ENCODE measurements around the gene HIGD2A.

The HIGD2A gene

DNA sequence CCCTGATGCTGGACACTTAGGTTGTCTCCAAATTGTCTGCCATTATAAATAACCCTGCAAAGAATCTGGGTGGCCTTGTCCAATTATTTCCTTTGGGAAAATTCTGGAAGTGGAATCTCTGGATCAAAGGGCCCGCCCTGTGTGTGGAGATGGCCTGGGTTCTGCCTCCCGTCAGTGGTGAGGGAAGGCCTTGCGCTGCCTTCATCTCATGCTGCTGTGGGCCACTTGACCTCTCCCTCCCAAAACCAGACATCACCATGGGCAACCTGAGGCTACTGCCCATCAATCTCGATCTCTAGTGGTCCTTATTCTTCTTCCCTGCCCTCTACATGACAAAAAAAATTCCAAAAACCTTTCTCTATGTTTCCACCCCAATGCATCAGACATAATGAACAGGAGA, 21.2 kb downstream of the HIGD2A start:
- in situ Hi-C loops (cut with HindIII; ENCODE audit: low sequenced_read_pairs): no loop called here
- DNase-seq (ENCODE audit: low read depth): no peak
- no peak overlapping the region for H3K4me3 ChIP-seq (ENCODE audit: low read depth, low read length)
- no peak for TF ChIP-seq CTCF (IDR thresholded peaks at IDR 0.05; ENCODE audit: low read depth, low read length, missing control alignments)

GRCh38 chr5:176410486-176411180, 22.1 kb downstream of the HIGD2A start:
- no peak overlapping the region for H3K4me3 ChIP-seq (ENCODE audit: low read depth, low read length)
- no peak for DNase-seq (ENCODE audit: low read depth)
- in situ Hi-C loops (cut with HindIII; ENCODE audit: low sequenced_read_pairs): no loop called here
- TF ChIP-seq CTCF (IDR thresholded peaks at IDR 0.05; ENCODE audit: low read depth, low read length, missing control alignments): no peak

GRCh38 chr5:176412517-176413254, 24.1 kb downstream of the HIGD2A start:
- in situ Hi-C loops (cut with HindIII; ENCODE audit: low sequenced_read_pairs): no loop called here
- no peak overlapping the region for H3K4me3 ChIP-seq (ENCODE audit: low read depth, low read length)
- no peak for TF ChIP-seq CTCF (IDR thresholded peaks at IDR 0.05; ENCODE audit: low read depth, low read length, missing control alignments)
- no peak for DNase-seq (ENCODE audit: low read depth)

DNA sequence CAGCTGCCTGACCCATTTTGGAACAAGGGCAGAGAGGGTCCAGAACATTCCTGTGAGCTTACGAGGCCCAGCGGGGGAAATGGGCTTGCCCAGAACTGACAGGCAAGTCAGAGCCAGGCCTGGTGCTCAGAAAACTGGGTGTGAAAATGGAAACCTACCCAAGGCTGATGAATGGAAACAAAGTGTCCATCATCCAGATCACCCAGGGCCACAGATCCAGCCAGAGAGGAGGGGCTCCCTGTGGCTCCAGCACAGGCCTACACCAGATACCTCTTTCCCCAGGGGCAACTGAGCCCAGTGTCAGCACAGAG, 24.7 kb downstream of the HIGD2A start:
- in situ Hi-C loops (cut with HindIII; ENCODE audit: low sequenced_read_pairs): no loop called here
- TF ChIP-seq CTCF (IDR thresholded peaks at IDR 0.05; ENCODE audit: low read depth, low read length, missing control alignments): no peak
- DNase-seq (ENCODE audit: low read depth): no peak
- H3K4me3 ChIP-seq (ENCODE audit: low read depth, low read length): no peak overlapping the region

- in situ Hi-C loops (cut with HindIII; ENCODE audit: low sequenced_read_pairs): no loop called here
- no peak for DNase-seq (ENCODE audit: low read depth)
- TF ChIP-seq CTCF (IDR thresholded peaks at IDR 0.05; ENCODE audit: low read depth, low read length, missing control alignments): no peak
- no peak overlapping the region for H3K4me3 ChIP-seq (ENCODE audit: low read depth, low read length)
Observed at GRCh38 chr5:176413709-176414191, 25.2 kb downstream of the HIGD2A start.

- no peak for TF ChIP-seq CTCF (IDR thresholded peaks at IDR 0.05; ENCODE audit: low read depth, low read length, missing control alignments)
- H3K4me3 ChIP-seq (ENCODE audit: low read depth, low read length): peak overlapping the region; percentile 81
- in situ Hi-C loops (cut with HindIII; ENCODE audit: low sequenced_read_pairs): no loop called here
- DNase-seq (ENCODE audit: low read depth): no peak
Observed at GRCh38 chr5:176414704-176415103, 26.2 kb downstream of the HIGD2A start.

Measured in astrocyte of the cerebellum (primary cell).